GM12801 (cell line): Measurements from ENCODE around the gene SDK1.

ENCODE experiments used
- TF ChIP-seq, protein P1 (sequence below): IDR thresholded peaks from one replicate; pipeline ENCODE4 v1.5.1; 2011; ENCODE audit warnings: control low read depth; ENCODE audit not compliant: insufficient read length; ENCODE audit errors: extremely low read depth

The SDK1 gene

DNA sequence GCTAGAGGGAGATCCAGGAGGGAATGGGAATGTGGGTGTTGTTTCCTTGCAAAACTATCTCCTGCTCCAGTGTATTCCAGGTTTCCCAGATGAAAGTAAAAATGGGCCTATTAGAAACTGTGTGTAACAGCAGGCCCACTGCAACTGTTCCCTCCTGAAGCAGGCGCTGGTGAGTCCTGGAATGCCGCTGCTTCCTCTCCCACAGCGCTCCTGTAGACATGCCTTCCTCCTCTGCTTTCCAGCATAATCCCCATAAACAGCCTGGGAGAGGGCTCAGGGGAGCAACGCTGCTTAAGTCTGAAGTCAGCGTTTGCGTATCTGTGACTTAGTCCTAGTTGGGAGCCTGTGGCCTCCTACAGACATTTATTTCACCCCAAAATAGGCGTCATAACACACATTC is 830.0 kb downstream of the SDK1 start:
- TF ChIP-seq, protein P1, sequence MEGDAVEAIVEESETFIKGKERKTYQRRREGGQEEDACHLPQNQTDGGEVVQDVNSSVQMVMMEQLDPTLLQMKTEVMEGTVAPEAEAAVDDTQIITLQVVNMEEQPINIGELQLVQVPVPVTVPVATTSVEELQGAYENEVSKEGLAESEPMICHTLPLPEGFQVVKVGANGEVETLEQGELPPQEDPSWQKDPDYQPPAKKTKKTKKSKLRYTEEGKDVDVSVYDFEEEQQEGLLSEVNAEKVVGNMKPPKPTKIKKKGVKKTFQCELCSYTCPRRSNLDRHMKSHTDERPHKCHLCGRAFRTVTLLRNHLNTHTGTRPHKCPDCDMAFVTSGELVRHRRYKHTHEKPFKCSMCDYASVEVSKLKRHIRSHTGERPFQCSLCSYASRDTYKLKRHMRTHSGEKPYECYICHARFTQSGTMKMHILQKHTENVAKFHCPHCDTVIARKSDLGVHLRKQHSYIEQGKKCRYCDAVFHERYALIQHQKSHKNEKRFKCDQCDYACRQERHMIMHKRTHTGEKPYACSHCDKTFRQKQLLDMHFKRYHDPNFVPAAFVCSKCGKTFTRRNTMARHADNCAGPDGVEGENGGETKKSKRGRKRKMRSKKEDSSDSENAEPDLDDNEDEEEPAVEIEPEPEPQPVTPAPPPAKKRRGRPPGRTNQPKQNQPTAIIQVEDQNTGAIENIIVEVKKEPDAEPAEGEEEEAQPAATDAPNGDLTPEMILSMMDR, result no peak

DNA sequence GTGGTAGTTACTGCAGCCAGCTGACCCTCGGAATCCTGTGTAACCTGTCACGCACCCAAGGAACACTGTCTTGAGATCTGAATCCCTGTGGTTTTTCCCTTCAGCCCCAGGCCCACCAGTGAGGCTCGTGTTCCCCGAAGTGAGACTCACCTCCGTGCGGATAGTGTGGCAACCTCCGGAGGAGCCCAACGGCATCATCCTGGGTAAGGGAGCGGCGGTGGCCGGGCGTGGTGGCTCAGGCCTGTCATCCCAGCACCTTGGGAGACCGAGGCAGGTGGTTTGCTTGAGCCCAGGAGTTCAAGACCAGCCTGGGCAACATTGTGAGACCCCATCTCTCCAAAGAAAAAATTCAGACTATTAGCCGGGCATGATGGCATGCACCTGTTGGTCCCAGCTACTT is 831.2 kb downstream of the SDK1 start:
- TF ChIP-seq, protein P1, result no peak

DNA sequence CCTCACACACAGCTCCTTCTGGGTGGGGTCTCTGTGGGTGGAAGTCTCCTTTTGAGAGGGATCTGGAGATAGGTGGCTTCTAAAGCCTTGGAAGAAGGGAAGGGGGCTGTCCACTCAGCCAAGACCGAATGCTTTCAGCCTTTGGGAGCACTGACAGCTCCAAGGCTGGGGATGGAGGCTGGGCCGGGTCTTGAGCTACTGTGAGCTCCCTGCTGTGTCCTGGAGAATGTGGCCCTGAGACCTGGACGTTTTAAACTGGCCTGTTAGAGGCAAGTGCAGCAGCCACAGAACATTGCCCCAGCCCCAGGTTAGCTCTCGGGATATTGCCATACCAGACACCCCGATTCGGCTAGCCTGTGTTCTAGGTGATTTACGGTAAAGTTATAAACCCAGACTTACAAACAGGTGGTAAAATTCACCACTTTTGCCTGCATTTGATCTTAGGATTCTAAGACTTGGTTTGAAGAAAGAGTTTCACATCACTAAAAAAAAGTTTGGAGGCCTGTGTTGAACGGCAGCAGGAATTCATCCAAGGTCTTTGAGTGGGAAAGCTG is 832.5 kb downstream of the SDK1 start:
- TF ChIP-seq, protein P1, result no peak

DNA sequence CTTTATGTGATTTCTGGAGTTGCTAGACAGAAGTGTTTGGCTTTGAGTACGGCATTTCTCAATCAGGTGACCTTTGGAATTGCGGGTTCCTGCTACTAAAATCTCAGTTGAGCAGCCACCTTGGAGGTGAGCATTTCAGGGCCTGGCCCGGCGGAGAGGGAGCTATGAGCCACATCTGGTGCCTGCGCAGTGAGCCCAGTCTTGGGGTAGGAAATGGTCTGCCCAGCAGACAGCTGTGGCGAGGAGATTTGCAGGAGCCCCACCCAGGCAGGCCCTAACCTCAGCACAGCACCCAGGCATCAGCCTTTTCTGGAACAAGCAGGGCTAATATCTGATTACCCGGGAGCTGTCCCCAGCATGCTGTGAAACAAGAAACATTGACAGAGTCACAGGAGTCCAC is 833.2 kb downstream of the SDK1 start:
- TF ChIP-seq, protein P1, result no peak

DNA sequence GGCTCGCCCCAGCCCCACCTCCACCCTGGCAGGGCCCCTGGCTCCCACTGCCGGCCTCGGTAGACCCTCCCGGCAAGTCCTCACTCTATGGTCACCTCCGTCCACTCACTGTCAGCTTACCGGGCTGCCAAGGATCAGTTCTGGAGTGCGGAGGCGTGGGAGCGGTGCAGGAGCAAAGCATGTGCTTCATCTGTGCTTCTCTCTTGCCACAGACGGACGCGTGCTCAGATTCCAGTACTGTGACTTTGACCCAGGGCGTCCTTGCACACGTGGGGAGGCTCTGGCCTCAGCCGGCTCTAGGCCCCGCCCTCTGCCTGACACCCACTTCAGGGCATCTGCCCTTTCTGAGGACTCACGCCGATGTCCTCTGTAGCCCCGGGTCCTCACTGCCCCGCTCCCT is 833.6 kb downstream of the SDK1 start:
- TF ChIP-seq, protein P1, result no peak

DNA sequence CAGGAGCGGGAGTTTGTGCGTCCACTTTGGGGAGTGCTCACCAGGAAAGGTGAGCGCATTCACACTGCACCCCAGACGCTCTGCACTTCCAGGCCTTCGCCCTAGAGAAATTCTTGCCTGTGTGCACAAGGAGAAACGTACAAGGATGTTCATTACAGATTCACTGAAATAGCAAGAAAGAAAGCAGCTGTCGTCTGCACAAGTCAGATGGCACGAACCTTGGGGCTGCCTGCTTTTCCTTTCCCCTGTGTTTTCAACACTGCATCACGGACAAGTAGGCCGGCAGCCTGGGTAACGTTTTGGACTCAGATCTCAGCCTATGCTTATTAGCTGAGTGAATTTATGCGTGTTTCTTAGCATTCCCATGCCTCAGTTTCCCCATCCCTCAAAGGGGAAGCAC is 834.2 kb downstream of the SDK1 start:
- TF ChIP-seq, protein P1, result no peak

DNA sequence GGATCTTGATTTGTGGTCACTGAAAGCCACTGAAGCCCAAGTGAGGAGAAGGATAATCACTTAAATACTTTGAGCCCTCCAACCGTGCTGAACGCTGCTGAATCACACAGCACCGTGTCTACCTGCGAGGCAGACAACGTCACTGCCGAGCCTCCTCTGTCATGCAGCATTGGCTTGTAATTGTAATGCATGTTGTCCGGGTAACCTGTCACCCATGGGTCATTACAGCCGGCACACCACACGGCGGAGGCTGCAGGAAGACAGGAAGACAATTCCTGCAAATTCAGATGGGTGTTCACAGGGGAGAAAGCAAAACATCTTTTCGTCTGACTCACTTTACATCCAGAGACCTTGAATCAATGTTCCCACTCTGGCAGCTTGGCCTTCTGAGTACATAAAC is 835.0 kb downstream of the SDK1 start:
- TF ChIP-seq, protein P1, result no peak
